A549 (cell line): ENCODE results near the gene KDR. TPM values are rescaled to one million over a fixed set of nuclear protein-coding genes. Genes with fewer than 3 reads are reported as not detected.

Source experiments
- ATAC-seq, 2 experiments: fragments of 200-7000 bp in 1 of 2; fragments of >200 bp in 1 of 2; cut with Nextera tagmentation in 1 of 2; cut with Tn5 transposase in 1 of 2; 3 replicates each; pipeline versions ENCODE4 v1.8.0 to v1.9.1; 2018 to 2020; ENCODE audit warnings: mild to moderate bottlenecking in 1 of 2, moderate library complexity in 1 of 2
- CTCF ChIA-PET: fragments of 300-600 bp; sonication (Branson Sonifier 250); formaldehyde crosslinking; extraction: SDS; loops from one replicate; lab custom pipeline; 2021; ENCODE audit warnings: antibody characterized with exemption, inconsistent platforms; lab: Yijun Ruan, JAX
- POLR2A ChIA-PET: fragments of 350-600 bp; formaldehyde crosslinking; extraction: SDS; loops from one replicate; lab custom pipeline; 2021; ENCODE audit warnings: antibody characterized with exemption, inconsistent platforms; lab: Yijun Ruan, JAX
- DNase-seq, 2 experiments: peaks; one replicate each; pipeline versions ENCODE4 v3.0.0 to v3.0.0-alpha.2; 2011 to 2016; ENCODE audit warnings: low read depth in 1 of 2, low spot score in 1 of 2
- FAIRE-seq: peaks from 2 replicates; lab custom pipeline; 2011; peaks lifted over from hg19 to GRCh38; lab: Jason Lieb, UNC
- H3K27ac ChIP-seq, 2 experiments: fragments of >200 bp; sonication (Bioruptor Twin); formaldehyde crosslinking; 3 replicates each; pipeline ENCODE4 v1.5.1; 2016 to 2017
- H3K4me1 ChIP-seq: fragments of >200 bp; sonication (Bioruptor Twin); formaldehyde crosslinking; 3 replicates; pipeline ENCODE4 v1.6.1; 2016
- H3K4me2 ChIP-seq: fragments of >200 bp; sonication (Bioruptor Twin); formaldehyde crosslinking; 3 replicates; pipeline ENCODE4 v1.6.1; 2016
- H3K4me3 ChIP-seq: fragments of >200 bp; sonication (Bioruptor Twin); formaldehyde crosslinking; 3 replicates; pipeline ENCODE4 v1.5.1; 2016
- H3K9me3 ChIP-seq: fragments of >200 bp; sonication (Bioruptor Twin); formaldehyde crosslinking; 3 replicates; pipeline ENCODE4 v1.6.1; 2016
- CEBPB ChIP-seq, 2 experiments: fragments of >200 bp in 1 of 2; sonication (Bioruptor Twin) in 1 of 2; formaldehyde crosslinking in 1 of 2; IDR thresholded peaks; 2 replicates each; pipeline ENCODE4 v1.6.1; 2012 to 2016
- CHD2 ChIP-seq: fragments of 150-350 bp; IDR thresholded peaks from 2 replicates; pipeline ENCODE4 v1.6.1; 2014; ENCODE audit warnings: low read length; ENCODE audit not compliant: partially characterized antibody
- CTCF ChIP-seq: fragments of >200 bp; sonication (Bioruptor Twin); formaldehyde crosslinking; IDR thresholded peaks from 3 replicates; pipeline ENCODE4 v1.5.1; 2016
- EHF ChIP-seq: fragments of 250-450 bp; sonication (Bioruptor Pico); IDR thresholded peaks from 2 replicates; pipeline ENCODE4 v1.5.0; 2020; ENCODE audit warnings: mild to moderate bottlenecking
- ELK1 ChIP-seq: fragments of 150-350 bp; IDR thresholded peaks from 2 replicates; pipeline ENCODE4 v1.6.1; 2014; ENCODE audit warnings: low read depth, mild to moderate bottlenecking, low read length
- EP300 ChIP-seq, 2 experiments: fragments of >200 bp; sonication (Bioruptor Twin); formaldehyde crosslinking; IDR thresholded peaks; 2 replicates in 1 of 2; 3 replicates in 1 of 2; pipeline ENCODE4 v1.6.1; 2016 to 2017
- GATA3 ChIP-seq: IDR thresholded peaks from 2 replicates; pipeline ENCODE4 v1.6.1; 2012; ENCODE audit warnings: borderline replicate concordance
- HDAC2 ChIP-seq: fragments of 200-600 bp; sonication (generic); IDR thresholded peaks from 2 replicates; pipeline ENCODE4 v1.6.1; 2016
- HES2 ChIP-seq: fragments of >200 bp; sonication (Bioruptor Twin); formaldehyde crosslinking; IDR thresholded peaks from 2 replicates; pipeline ENCODE4 v1.6.1; 2016
- HOXB13 ChIP-seq: fragments of 250-450 bp; sonication (Bioruptor Pico); IDR thresholded peaks from 2 replicates; pipeline ENCODE4 v1.5.0; 2020; ENCODE audit warnings: low read depth, mild to moderate bottlenecking, moderate library complexity
- MAX ChIP-seq: IDR thresholded peaks from 2 replicates; pipeline ENCODE4 v1.6.1; 2012
- NR3C1 ChIP-seq: fragments of >200 bp; sonication (Bioruptor Twin); formaldehyde crosslinking; IDR thresholded peaks from 3 replicates; pipeline ENCODE4 v1.6.1; 2017
- RARB ChIP-seq: fragments of 250-450 bp; sonication (Bioruptor Pico); IDR thresholded peaks from 2 replicates; pipeline ENCODE4 v1.8.0; 2021; ENCODE audit warnings: mild to moderate bottlenecking, moderate library complexity
- REST ChIP-seq: fragments of 200-600 bp; sonication (generic); IDR thresholded peaks from 2 replicates; pipeline ENCODE4 v1.6.1; 2016; ENCODE audit warnings: antibody characterized with exemption, mild to moderate bottlenecking, moderate library complexity
- SMC3 ChIP-seq: fragments of >200 bp; sonication (Bioruptor Twin); formaldehyde crosslinking; IDR thresholded peaks from 3 replicates; pipeline ENCODE4 v1.6.1; 2018; ENCODE audit warnings: inconsistent platforms
- TFCP2L1 ChIP-seq: fragments of 250-450 bp; sonication (Bioruptor Pico); IDR thresholded peaks from 2 replicates; pipeline ENCODE4 v1.5.0; 2021; ENCODE audit warnings: mild to moderate bottlenecking
- USF2 ChIP-seq: fragments of 450-650 bp; IDR thresholded peaks from 2 replicates; pipeline ENCODE4 v1.6.1; 2014; ENCODE audit warnings: antibody characterized with exemption
- WGBS: methylation state at CpG from one replicate; pipeline ENCODE4 v1.1.6; 2017; ENCODE audit errors: missing lambda C conversion rate; 5-methylcytosine and 5-hydroxymethylcytosine counted together
- polyA plus RNA-seq, 4 experiments: library from polyadenylated mRNA; depleted of rRNA in 3 of 4; stranded (reverse); fragments of >200 nt; fragmentation: RNase III in 1 of 4; extraction: RNeasy Plus Mini Kit Qiagen cat#74134 plus additional on column Dnase treatment in 1 of 4; gene quantifications; 2 replicates in 3 of 4; 3 replicates in 1 of 4; pipeline ENCODE4 v1.2.3, GENCODE V29; 2011 to 2017

The KDR gene
- polyA plus RNA-seq, 2 of the 4 experiments (the other 2 are of a cell fraction) = not detected

GRCh38 chr4:55055529-55055928 lies 69.9 kb downstream of the KDR start:
- ChIA-PET CTCF (no interaction called here), POLR2A (no interaction called here)
- no peak for FAIRE-seq

GRCh38 chr4:55051532-55051931 lies 73.9 kb downstream of the KDR start:
- POLR2A ChIA-PET = no interaction called here
- H3K27ac ChIP-seq = no peak overlapping the region
- no peaks in the 10 kb centered on the region for H3K9me3 ChIP-seq
- no peak for DNase-seq
- CTCF ChIA-PET = no interaction called here
- no peak for FAIRE-seq
- WGBS = 34% methylated on average over 2 of the region's 2 CpGs
- no peak overlapping the region for H3K4me2 ChIP-seq
- H3K4me1 ChIP-seq = no peaks in the 10 kb centered on the region
- H3K4me3 ChIP-seq = no peak overlapping the region
- no peak for TF ChIP-seq EHF
- no peak for TF ChIP-seq NR3C1
- TF ChIP-seq REST = no peak
- no peak for TF ChIP-seq CEBPB (IDR thresholded peaks at IDR 0.05)
- no peak for ATAC-seq

More at GRCh38 chr4:55055529-55055928, 69.9 kb downstream of the KDR start:
- Histone ChIP-seq H3K4me3 (no peak overlapping the region), H3K4me1 (no peaks in the 10 kb centered on the region), H3K4me2 (no peak overlapping the region), H3K27ac (no peak overlapping the region), H3K9me3 (no peaks in the 10 kb centered on the region)
- 0% methylated on average over 4 of the region's 4 CpGs for WGBS
- DNase-seq = no peak
- TF ChIP-seq HES2 = no peak
- TF ChIP-seq TFCP2L1 (CRISPR knock-in tag) = no peak
- no peak for TF ChIP-seq EHF
- TF ChIP-seq HDAC2 = no peak
- TF ChIP-seq GATA3 = no peak
- TF ChIP-seq CTCF = no peak
- no peak for TF ChIP-seq CHD2
- TF ChIP-seq MAX = no peak
- no peak for TF ChIP-seq EP300 (IDR thresholded peaks at IDR 0.05)
- TF ChIP-seq SMC3 = no peak
- no peak for TF ChIP-seq USF2
- no peak for TF ChIP-seq ELK1
- TF ChIP-seq NR3C1 = no peak
- no peak for TF ChIP-seq RARB (CRISPR knock-in tag)
- TF ChIP-seq HOXB13 (CRISPR knock-in tag) = no peak
- no peak for ATAC-seq
